RPMI7951 (cell line): Measurements from ENCODE around the gene SLC7A7. TPM values are rescaled to one million over a fixed set of nuclear protein-coding genes. Genes with fewer than 3 reads are reported as not detected.
"Not testable (repeated sequence)": the region's sequence is repeated elsewhere in the genome, so short reads cannot be mapped to it uniquely, and the experiment has no call there.

Experiments
- DNase-seq: peaks from one replicate; pipeline ENCODE4 v3.0.0-alpha.2; 2012; ENCODE audit warnings: low read depth
- total RNA-seq: library from RNA; depleted of rRNA; stranded (reverse); fragments of >200 nt; shearing (Covaris generic); gene quantifications from 2 replicates; pipeline ENCODE4 v1.2.3, GENCODE V29; 2014; rRNA removed

The SLC7A7 gene
- total RNA-seq, 1 experiment from 2014 or later, result 2.2 TPM

GRCh38 chr14:22757972-22758650 is 57.1 kb downstream of the SLC7A7 start:
- DNase-seq, result not testable (repeated sequence)

GRCh38 chr14:22753586-22753985 is 61.6 kb downstream of the SLC7A7 start:
- DNase-seq, result peak; percentile 37

- no peak for DNase-seq
These were observed 62.8 kb downstream of the SLC7A7 start for GRCh38 chr14:22752422-22752821.

- no peak for DNase-seq
These were observed 66.6 kb downstream of the SLC7A7 start for GRCh38 chr14:22748631-22749068.

- DNase-seq, result no peak
These were observed 67.0 kb downstream of the SLC7A7 start for GRCh38 chr14:22748206-22748605.

- no peak for DNase-seq
These were observed 67.5 kb downstream of the SLC7A7 start for GRCh38 chr14:22747769-22748168.

GRCh38 chr14:22740020-22740419 is 75.2 kb downstream of the SLC7A7 start:
- DNase-seq, result no peak

- DNase-seq, result no peak
These were observed 75.8 kb downstream of the SLC7A7 start for GRCh38 chr14:22739423-22739822.

GRCh38 chr14:22737052-22737451 is 78.2 kb downstream of the SLC7A7 start:
- DNase-seq, result no peak

GRCh38 chr14:22736384-22736783 is 78.9 kb downstream of the SLC7A7 start:
- DNase-seq, result not testable (repeated sequence)

- DNase-seq, result peak; percentile 29
These were observed 80.1 kb downstream of the SLC7A7 start for GRCh38 chr14:22735096-22735495.

GRCh38 chr14:22733829-22734228 is 81.4 kb downstream of the SLC7A7 start:
- no peak for DNase-seq

GRCh38 chr14:22732062-22732461 is 83.2 kb downstream of the SLC7A7 start:
- DNase-seq, result not testable (repeated sequence)

GRCh38 chr14:22726012-22726411 is 89.2 kb downstream of the SLC7A7 start:
- DNase-seq, result no peak

GRCh38 chr14:22725374-22725773 is 89.9 kb downstream of the SLC7A7 start:
- not testable (repeated sequence) for DNase-seq

GRCh38 chr14:22724847-22725246 is 90.4 kb downstream of the SLC7A7 start:
- DNase-seq, result not testable (repeated sequence)

- no peak for DNase-seq
These were observed 91.4 kb downstream of the SLC7A7 start for GRCh38 chr14:22723815-22724214.

Other genes with a start within 250 kb of the SLC7A7 start
- gene DAD1, start 226.2 kb downstream of the SLC7A7 start, total RNA-seq, result 486 and 521 TPM in 2 replicates
- 15.5 and 16.1 TPM in 2 replicates for gene ABHD4, start 217.1 kb downstream of the SLC7A7 start, total RNA-seq
- gene OR6J1, start 171.1 kb downstream of the SLC7A7 start, total RNA-seq, result not detected in 2 replicates
- gene OXA1L, start 48.7 kb downstream of the SLC7A7 start, total RNA-seq, result 82.8 and 106 TPM in 2 replicates
- 93.9 and 100 TPM in 2 replicates for gene MRPL52, start 14.5 kb upstream of the SLC7A7 start, total RNA-seq
- gene MMP14, start 21.1 kb upstream of the SLC7A7 start, total RNA-seq, result 613 and 718 TPM in 2 replicates
- gene LRP10, start 56.3 kb upstream of the SLC7A7 start, total RNA-seq, result 41.9 and 44.9 TPM in 2 replicates
- gene REM2, start 67.8 kb upstream of the SLC7A7 start, total RNA-seq, result 0.12 and 0.59 TPM in 2 replicates
- 79.2 and 93.5 TPM in 2 replicates for gene RBM23, start 103.7 kb upstream of the SLC7A7 start, total RNA-seq
- gene PRMT5, start 113.9 kb upstream of the SLC7A7 start, total RNA-seq, result 49.3 and 61.1 TPM in 2 replicates
- gene HAUS4, start 141.7 kb upstream of the SLC7A7 start, total RNA-seq, result 35.3 and 59.3 TPM in 2 replicates
- 31.0 and 35.3 TPM in 2 replicates for gene AJUBA, start 167.1 kb upstream of the SLC7A7 start, total RNA-seq
- gene C14orf93, start 194.7 kb upstream of the SLC7A7 start, total RNA-seq, result 4.4 and 8.2 TPM in 2 replicates
- gene PSMB5, start 219.5 kb upstream of the SLC7A7 start, total RNA-seq, result 309 and 373 TPM in 2 replicates
- gene PSMB11, start 226.8 kb upstream of the SLC7A7 start, total RNA-seq, result 0.10 TPM in 1 of 2 replicates, not detected in the other
- gene CDH24, start 242.1 kb upstream of the SLC7A7 start, total RNA-seq, result 6.7 and 8.3 TPM in 2 replicates